GM06990 (cell line): ENCODE data around the gene ORC3.

Source experiments
- DNase-seq: peaks from one replicate; pipeline ENCODE4 v3.0.0-alpha.2; 2011; ENCODE audit not compliant: insufficient read length; ENCODE audit errors: extremely low read depth
- H3K27me3 ChIP-seq: replicated peaks from 2 replicates; pipeline ENCODE4 v1.6.0; 2011; ENCODE audit warnings: low read length; ENCODE audit not compliant: control insufficient read depth, insufficient read depth
- H3K36me3 ChIP-seq: 2 replicates; pipeline ENCODE4 v1.5.1; 2011; ENCODE audit warnings: low read length; ENCODE audit not compliant: control insufficient read depth, insufficient read depth
- H3K4me3 ChIP-seq: replicated peaks from 2 replicates; pipeline ENCODE4 v1.5.1; 2011; ENCODE audit warnings: low read depth, mild to moderate bottlenecking, control low read depth, low read length
- CTCF ChIP-seq: IDR thresholded peaks from 2 replicates; pipeline ENCODE4 v1.5.1; 2011; ENCODE audit warnings: low read length, control low read depth, mild to moderate bottlenecking, inconsistent platforms; ENCODE audit not compliant: insufficient read depth, poor library complexity, severe bottlenecking

Gene ORC3

GRCh38 chr6:87655824-87656223 lies 65.9 kb downstream of the ORC3 start:
- no peak for TF ChIP-seq CTCF
- Histone ChIP-seq H3K4me3 (no peak overlapping the region), H3K36me3 (no peaks in the 10 kb centered on the region; the same call in 1 of the 2 replicates), H3K27me3 (no peaks in the 10 kb centered on the region)
- DNase-seq: no peak

GRCh38 chr6:87656857-87657256 lies 66.9 kb downstream of the ORC3 start:
- H3K4me3 ChIP-seq: no peak overlapping the region
- H3K27me3 ChIP-seq: no peaks in the 10 kb centered on the region
- DNase-seq: peak; percentile 15
- no peak for TF ChIP-seq CTCF
- no peaks in the 10 kb centered on the region for H3K36me3 ChIP-seq

- Histone ChIP-seq H3K36me3 (no peaks in the 10 kb centered on the region; the same call in 1 of the 2 replicates), H3K27me3 (no peaks in the 10 kb centered on the region), H3K4me3 (no peak overlapping the region)
- no peak for DNase-seq
- no peak for TF ChIP-seq CTCF
These were observed 68.6 kb downstream of the ORC3 start for GRCh38 chr6:87658516-87658915.

GRCh38 chr6:87660226-87660911 lies 70.4 kb downstream of the ORC3 start:
- H3K27me3 ChIP-seq: no peaks in the 10 kb centered on the region
- H3K4me3 ChIP-seq: no peak overlapping the region
- no peaks in the 10 kb centered on the region; the same call in 1 of the 2 replicates for H3K36me3 ChIP-seq
- TF ChIP-seq CTCF: no peak
- no peak for DNase-seq

GRCh38 chr6:87661016-87661415 lies 71.1 kb downstream of the ORC3 start:
- Histone ChIP-seq H3K4me3 (no peak overlapping the region), H3K27me3 (no peaks in the 10 kb centered on the region), H3K36me3 (no peaks in the 10 kb centered on the region; the same call in 1 of the 2 replicates)
- DNase-seq: no peak
- no peak for TF ChIP-seq CTCF

- no peaks in the 10 kb centered on the region; the same call in 1 of the 2 replicates for H3K36me3 ChIP-seq
- no peak for DNase-seq
- no peak overlapping the region for H3K4me3 ChIP-seq
- no peak for TF ChIP-seq CTCF
- H3K27me3 ChIP-seq: no peaks in the 10 kb centered on the region
These were observed 71.6 kb downstream of the ORC3 start for GRCh38 chr6:87661503-87661902.
